ENCODE results near the gene GRAP.

GRCh38 chr17:19023209-19023999 lies 23.4 kb downstream of the GRAP start:
- no peak for TF ChIP-seq CTCF (IDR thresholded peaks at IDR 0.05)
- no peak for TF ChIP-seq POLR2A (IDR thresholded peaks at IDR 0.05)
- no peak for TF ChIP-seq POLR2AphosphoS5 (IDR thresholded peaks at IDR 0.05)
